Sigmoid colon (tissue), 7 donors: ENCODE data around the gene CRLF2. TPM values are rescaled to one million over a fixed set of nuclear protein-coding genes. Genes with fewer than 3 reads are reported as not detected.
"Not testable (repeated sequence)": the region's sequence is repeated elsewhere in the genome, so short reads cannot be mapped to it uniquely, and the experiment has no call there.

Source experiments
- DNase-seq: peaks from one replicate; pipeline ENCODE4 v3.0.0-alpha.2; 2019
- H3K27ac ChIP-seq, 4 donors: fragments of 200-600 bp; sonication (generic); one replicate each; pipeline ENCODE4 v1.5.1; 2016 to 2019; ENCODE audit warnings: mild to moderate bottlenecking in 1 of 4
- H3K27me3 ChIP-seq, 3 donors: fragments of 200-600 bp; sonication (generic); one replicate each; pipeline ENCODE4 v1.5.1; 2019; ENCODE audit warnings: mild to moderate bottlenecking in 1 of 3
- H3K36me3 ChIP-seq, 4 donors: fragments of 200-600 bp; sonication (generic); one replicate each; pipeline ENCODE4 v1.5.1; 2016 to 2019
- H3K4me1 ChIP-seq, 4 donors: fragments of 200-600 bp; sonication (generic); one replicate each; pipeline ENCODE4 v1.5.1; 2017 to 2019
- H3K4me3 ChIP-seq, 4 donors: fragments of 200-600 bp; sonication (generic); one replicate each; pipeline ENCODE4 v1.5.1; 2017 to 2019; ENCODE audit warnings: mild to moderate bottlenecking in 2 of 4, moderate library complexity in 1 of 4
- H3K9me3 ChIP-seq, 4 donors: fragments of 200-600 bp in 3 of 4; sonication (generic) in 3 of 4; one replicate each; pipeline versions ENCODE4 v1.5.1 to v1.6.1; 2013 to 2019
- CTCF ChIP-seq, 4 experiments: fragments of 450-650 bp in 3 of 4; fragments of 200-600 bp in 1 of 4; IDR thresholded peaks; one replicate each; pipeline ENCODE4 v1.5.1; 2016 to 2019; ENCODE audit warnings: antibody characterized with exemption in 4 of 4, mild to moderate bottlenecking in 3 of 4, moderate library complexity in 2 of 4
- EP300 ChIP-seq, 4 donors: sonication (generic); formaldehyde crosslinking; IDR thresholded peaks; one replicate each; pipeline ENCODE4 v1.6.1; 2017; ENCODE audit warnings: antibody characterized with exemption in 4 of 4
- POLR2A ChIP-seq, 2 donors: fragments of 450-650 bp; IDR thresholded peaks; one replicate each; pipeline ENCODE4 v1.6.1; 2016; ENCODE audit warnings: antibody characterized with exemption in 2 of 2, mild to moderate bottlenecking in 2 of 2, moderate library complexity in 2 of 2
- POLR2AphosphoS5 ChIP-seq, 4 donors: sonication (generic); formaldehyde crosslinking; IDR thresholded peaks; one replicate each; pipeline ENCODE4 v1.6.1; 2017; ENCODE audit warnings: antibody characterized with exemption in 4 of 4
- WGBS, 2 donors: extraction: QIAGEN DNeasy Blood & Tissue Kit; methylation state at CpG; one replicate each; pipeline ENCODE4 v1.1.7; 2013; 5-methylcytosine and 5-hydroxymethylcytosine counted together
- intact Hi-C: fragments of 100-400 bp; cut with DNase I; formaldehyde crosslinking; loops from one replicate; pipeline ENCODE4 v1.15.1; 2023
- polyA plus RNA-seq, 3 donors: library from polyadenylated mRNA; stranded (reverse); fragments of 200-250 nt; gene quantifications; one replicate each; pipeline ENCODE4 v1.2.3, GENCODE V29; 2013
- total RNA-seq, 4 donors: library from RNA; depleted of rRNA; stranded (reverse); fragments of >200 nt; gene quantifications; one replicate each; pipeline ENCODE4 v1.1.0, GENCODE V29; 2016
- donor health status: healthy with polysubstance abuse.
- donor health status: Bipolar disorder and iron deficiency.
- donor health status: healthy.

The CRLF2 gene
- total and polyA plus RNA-seq, 7 donors = 0.41 to 1.1 (median 0.74) TPM; not detected in 3

DNA sequence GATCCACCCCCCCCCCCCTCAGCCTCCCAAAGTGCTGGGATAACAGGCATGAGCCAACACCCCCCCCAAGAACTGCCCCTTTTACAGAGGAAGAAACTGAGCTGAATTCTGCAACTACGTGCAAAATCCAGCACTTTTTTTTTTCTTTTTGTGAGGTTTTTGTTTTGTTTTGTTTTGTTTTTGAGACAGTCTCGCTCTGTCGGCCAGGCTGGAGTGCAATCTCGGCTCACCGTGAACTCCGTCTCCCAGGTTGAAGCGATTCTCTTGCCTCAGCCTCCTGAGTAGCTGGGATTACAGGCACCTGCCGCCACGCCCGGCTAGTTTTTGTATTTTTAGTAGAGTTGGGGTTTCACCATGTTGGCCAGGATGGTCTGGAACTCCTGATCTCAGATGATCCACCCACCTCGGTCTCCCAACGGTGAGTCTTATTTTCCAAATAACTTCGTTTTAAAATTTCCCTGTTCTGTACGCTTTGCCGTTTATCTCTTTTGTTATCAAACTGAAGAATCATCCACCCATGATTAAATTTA lies 4.9 kb downstream of the CRLF2 start:
- no peaks in the 10 kb centered on the region for H3K36me3 ChIP-seq
- intact Hi-C loops = no loop called here
- H3K9me3 ChIP-seq = no peaks in the 10 kb centered on the region
- peaks cover 0 to 18% (median 14%) of the 10 kb centered on the region in 4 donors for H3K4me1 ChIP-seq
- WGBS, 2 donors = 42 to 64% methylated on average over 15 of the region's 15 CpGs
- H3K27me3 ChIP-seq = peaks cover 0 to 15% (median 5%) of the 10 kb centered on the region in 3 donors
- TF ChIP-seq CTCF (IDR thresholded peaks at IDR 0.05) = no peak
- no peak for TF ChIP-seq EP300 (IDR thresholded peaks at IDR 0.05)
- TF ChIP-seq POLR2AphosphoS5 (IDR thresholded peaks at IDR 0.05) = no peak
- TF ChIP-seq POLR2A (IDR thresholded peaks at IDR 0.05) = no peak
- H3K27ac ChIP-seq = no peak overlapping the region
- DNase-seq = peak; percentile 4
- H3K4me3 ChIP-seq = no peak overlapping the region

- no peaks in the 10 kb centered on the region for H3K36me3 ChIP-seq
- peak; percentile 13 for DNase-seq
- TF ChIP-seq CTCF (IDR thresholded peaks at IDR 0.05) (no peak), POLR2A (IDR thresholded peaks at IDR 0.05) (no peak), POLR2AphosphoS5 (IDR thresholded peaks at IDR 0.05) (no peak), EP300 (IDR thresholded peaks at IDR 0.05) (no peak)
- peaks cover 0 to 20% (median 5%) of the 10 kb centered on the region in 3 donors for H3K27me3 ChIP-seq
- H3K9me3 ChIP-seq = no peaks in the 10 kb centered on the region
- H3K4me1 ChIP-seq = peaks cover 0 to 18% (median 14%) of the 10 kb centered on the region in 4 donors
- 1 to 2% methylated on average over 33 of the region's 33 CpGs for WGBS, 2 donors
- peak overlapping the region in 3 of 4 donors; percentile 17 to 35 (median 30) for H3K4me3 ChIP-seq
- H3K27ac ChIP-seq = no peak overlapping the region
- intact Hi-C loops = no loop called here
Measured at GRCh38 chrX:1205681-1206611, 6.5 kb downstream of the CRLF2 start.

- intact Hi-C loops = no loop called here
- WGBS, 2 donors = 91 to 93% methylated on average over 21 of the region's 21 CpGs
- Histone ChIP-seq H3K36me3 (no peaks in the 10 kb centered on the region), H3K9me3 (no peaks in the 10 kb centered on the region), H3K4me3 (no peak overlapping the region), H3K4me1 (peaks cover 0 to 18% (median 14%) of the 10 kb centered on the region in 4 donors), H3K27me3 (peaks cover 0 to 25% (median 5%) of the 10 kb centered on the region in 3 donors), H3K27ac (no peak overlapping the region)
- DNase-seq = peak; percentile 24
- TF ChIP-seq EP300 (IDR thresholded peaks at IDR 0.05) (no peak), POLR2AphosphoS5 (IDR thresholded peaks at IDR 0.05) (no peak), CTCF (IDR thresholded peaks at IDR 0.05) (no peak), POLR2A (IDR thresholded peaks at IDR 0.05) (no peak)
Measured at GRCh38 chrX:1202251-1202650, 10.2 kb downstream of the CRLF2 start.

- 79 to 84% methylated on average over 10 of the region's 10 CpGs for WGBS, 2 donors
- no peak for DNase-seq
- H3K4me1 ChIP-seq = no peaks in the 10 kb centered on the region
- intact Hi-C loops = no loop called here
- no peak overlapping the region for H3K4me3 ChIP-seq
- H3K36me3 ChIP-seq = no peaks in the 10 kb centered on the region
- H3K27ac ChIP-seq = no peak overlapping the region
- H3K9me3 ChIP-seq = no peaks in the 10 kb centered on the region
- TF ChIP-seq POLR2AphosphoS5 (IDR thresholded peaks at IDR 0.05) (no peak), EP300 (IDR thresholded peaks at IDR 0.05) (no peak), POLR2A (IDR thresholded peaks at IDR 0.05) (no peak), CTCF (IDR thresholded peaks at IDR 0.05) (no peak)
- H3K27me3 ChIP-seq = peaks cover 0 to 4% (median 0%) of the 10 kb centered on the region in 3 donors
Measured at GRCh38 chrX:1196436-1196835, 16.0 kb downstream of the CRLF2 start.

- DNase-seq, H3K36me3 ChIP-seq, intact Hi-C loops, H3K4me1 ChIP-seq, H3K9me3 ChIP-seq, H3K27me3 ChIP-seq, H3K27ac ChIP-seq, H3K4me3 ChIP-seq: not testable (repeated sequence)
- 89 to 90% methylated on average over 8 of the region's 8 CpGs for whole genome bisulfite sequencing, 2 donors
Measured at GRCh38 chrX:1192196-1192595, 20.3 kb downstream of the CRLF2 start.
